Fibroblast of upper back skin (primary cell): ENCODE data around the gene PEAR1.

ENCODE experiments used
- DNase-seq: peaks from one replicate; pipeline ENCODE4 v3.0.0-alpha.2; 2013

Gene PEAR1, protein sequence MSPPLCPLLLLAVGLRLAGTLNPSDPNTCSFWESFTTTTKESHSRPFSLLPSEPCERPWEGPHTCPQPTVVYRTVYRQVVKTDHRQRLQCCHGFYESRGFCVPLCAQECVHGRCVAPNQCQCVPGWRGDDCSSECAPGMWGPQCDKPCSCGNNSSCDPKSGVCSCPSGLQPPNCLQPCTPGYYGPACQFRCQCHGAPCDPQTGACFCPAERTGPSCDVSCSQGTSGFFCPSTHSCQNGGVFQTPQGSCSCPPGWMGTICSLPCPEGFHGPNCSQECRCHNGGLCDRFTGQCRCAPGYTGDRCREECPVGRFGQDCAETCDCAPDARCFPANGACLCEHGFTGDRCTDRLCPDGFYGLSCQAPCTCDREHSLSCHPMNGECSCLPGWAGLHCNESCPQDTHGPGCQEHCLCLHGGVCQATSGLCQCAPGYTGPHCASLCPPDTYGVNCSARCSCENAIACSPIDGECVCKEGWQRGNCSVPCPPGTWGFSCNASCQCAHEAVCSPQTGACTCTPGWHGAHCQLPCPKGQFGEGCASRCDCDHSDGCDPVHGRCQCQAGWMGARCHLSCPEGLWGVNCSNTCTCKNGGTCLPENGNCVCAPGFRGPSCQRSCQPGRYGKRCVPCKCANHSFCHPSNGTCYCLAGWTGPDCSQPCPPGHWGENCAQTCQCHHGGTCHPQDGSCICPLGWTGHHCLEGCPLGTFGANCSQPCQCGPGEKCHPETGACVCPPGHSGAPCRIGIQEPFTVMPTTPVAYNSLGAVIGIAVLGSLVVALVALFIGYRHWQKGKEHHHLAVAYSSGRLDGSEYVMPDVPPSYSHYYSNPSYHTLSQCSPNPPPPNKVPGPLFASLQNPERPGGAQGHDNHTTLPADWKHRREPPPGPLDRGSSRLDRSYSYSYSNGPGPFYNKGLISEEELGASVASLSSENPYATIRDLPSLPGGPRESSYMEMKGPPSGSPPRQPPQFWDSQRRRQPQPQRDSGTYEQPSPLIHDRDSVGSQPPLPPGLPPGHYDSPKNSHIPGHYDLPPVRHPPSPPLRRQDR

DNA sequence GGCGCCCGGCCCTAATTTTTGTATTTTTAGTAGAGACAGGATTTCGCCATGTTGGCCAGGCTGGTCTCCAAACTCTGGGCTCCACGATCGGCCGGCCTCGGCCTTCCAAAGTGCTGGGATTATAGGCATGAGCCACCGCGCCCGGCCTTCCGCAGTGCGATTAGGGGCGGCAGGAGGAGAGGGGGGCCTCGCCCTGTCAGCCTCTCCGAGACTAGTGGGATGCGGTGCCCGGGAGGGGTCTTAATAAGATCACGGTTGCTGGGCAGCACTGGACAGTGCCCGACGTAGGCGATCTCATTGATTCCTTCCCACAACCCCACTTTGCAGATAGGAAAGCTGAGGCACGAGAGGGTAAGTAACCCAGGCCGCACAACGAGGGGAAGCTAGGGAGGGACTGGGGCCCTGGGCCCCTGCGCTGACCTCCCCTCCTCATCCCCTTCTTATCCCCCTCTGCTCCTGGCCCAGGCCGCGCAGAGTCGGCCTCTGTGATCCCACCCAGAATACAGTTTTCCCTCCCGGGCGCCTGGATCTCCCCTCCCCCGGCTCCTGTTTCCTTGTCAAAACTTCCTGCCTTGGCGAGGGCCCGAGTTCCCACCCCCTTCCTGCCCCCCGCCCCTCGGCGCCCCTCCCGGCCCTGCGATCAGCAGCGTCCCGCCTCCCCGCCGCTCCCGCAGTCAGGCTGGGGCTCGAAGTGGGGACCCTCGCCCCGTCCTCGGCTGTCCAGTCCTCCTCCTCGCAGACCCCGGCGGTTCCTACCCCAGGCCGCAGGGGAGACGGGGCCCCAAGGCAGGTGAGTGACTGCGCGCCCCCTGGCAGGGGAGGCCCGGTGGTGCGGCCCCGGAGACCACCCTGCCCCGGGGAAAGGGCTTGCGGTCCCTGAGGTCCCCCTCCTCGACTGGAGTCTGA is at the start of gene PEAR1:
Gene PEAR1, plus strand, starts transcription at position 671 of the 906 bp plus-strand sequence. CDS start 10,209 bp downstream, outside the sequence.
- peak; percentile 68 for DNase-seq

GRCh38 chr1:156844102-156844501 is 49.4 kb upstream of the PEAR1 start:
- DNase-seq, result no peak

DNA sequence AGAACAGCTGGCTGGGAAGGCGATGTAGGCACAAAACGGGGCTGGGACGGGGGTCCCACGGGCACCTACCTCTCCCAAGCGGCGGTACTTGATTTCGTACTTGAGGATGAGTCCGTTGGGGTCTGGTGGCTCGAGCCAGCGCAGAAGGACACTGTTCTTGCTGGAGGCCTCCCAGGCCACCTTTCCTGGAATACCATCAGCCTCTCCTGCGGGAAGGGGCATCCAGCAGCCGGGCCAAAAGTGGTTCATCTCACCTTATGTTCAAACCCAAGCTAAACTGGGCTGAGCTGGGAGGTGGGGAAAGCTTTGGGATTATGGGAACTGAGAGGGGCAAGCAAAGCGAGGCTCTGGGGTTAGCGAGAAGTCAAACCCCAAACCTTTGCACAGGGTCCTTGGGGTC is 48.9 kb upstream of the PEAR1 start:
- no peak for DNase-seq

GRCh38 chr1:156845055-156845952 is 48.2 kb upstream of the PEAR1 start:
- no peak for DNase-seq

GRCh38 chr1:156845953-156846545 is 47.5 kb upstream of the PEAR1 start:
- no peak for DNase-seq

GRCh38 chr1:156846643-156847042 is 46.9 kb upstream of the PEAR1 start:
- no peak for DNase-seq

DNA sequence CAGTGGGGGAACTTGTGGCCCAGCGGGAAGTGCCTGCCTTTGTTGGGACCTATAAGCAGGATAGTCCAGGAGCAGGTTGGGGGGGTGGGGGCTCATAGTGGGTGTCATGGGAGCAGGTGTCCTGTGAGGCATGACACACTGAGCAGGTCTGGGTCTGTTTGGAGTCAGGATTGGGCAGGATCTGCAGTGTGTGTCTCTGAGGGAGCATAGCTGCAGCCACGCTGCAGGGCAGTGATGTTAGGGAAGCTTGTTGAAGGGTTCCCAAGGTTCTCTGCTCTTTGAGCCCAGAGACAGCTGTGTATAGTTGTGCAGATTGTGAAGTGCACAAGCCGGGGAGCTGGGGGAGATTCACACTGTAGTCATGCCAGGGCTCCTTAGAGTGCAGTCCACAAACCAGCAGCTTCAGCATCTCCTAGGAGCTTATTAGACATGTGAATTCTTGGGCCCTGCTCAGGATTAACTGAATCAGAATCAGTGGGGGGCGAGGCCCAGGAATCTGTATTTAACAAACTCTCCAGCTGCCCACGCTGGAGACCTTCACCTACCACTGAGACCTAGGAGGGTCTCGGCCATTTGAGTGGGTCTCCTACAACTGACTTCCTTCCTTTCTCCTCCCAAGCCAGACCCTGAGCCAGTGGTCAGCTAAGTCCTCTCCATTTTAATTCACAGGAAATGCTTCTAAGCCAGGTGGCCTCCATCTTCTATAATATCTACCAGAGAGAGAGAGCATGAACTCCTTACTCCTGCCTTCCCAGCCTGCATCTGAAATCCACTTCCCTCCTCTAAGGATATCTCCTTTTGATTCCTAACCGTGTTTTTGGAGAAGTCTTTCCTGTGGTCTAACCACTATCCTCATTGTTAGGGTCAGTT is 45.7 kb upstream of the PEAR1 start:
- no peak for DNase-seq

DNA sequence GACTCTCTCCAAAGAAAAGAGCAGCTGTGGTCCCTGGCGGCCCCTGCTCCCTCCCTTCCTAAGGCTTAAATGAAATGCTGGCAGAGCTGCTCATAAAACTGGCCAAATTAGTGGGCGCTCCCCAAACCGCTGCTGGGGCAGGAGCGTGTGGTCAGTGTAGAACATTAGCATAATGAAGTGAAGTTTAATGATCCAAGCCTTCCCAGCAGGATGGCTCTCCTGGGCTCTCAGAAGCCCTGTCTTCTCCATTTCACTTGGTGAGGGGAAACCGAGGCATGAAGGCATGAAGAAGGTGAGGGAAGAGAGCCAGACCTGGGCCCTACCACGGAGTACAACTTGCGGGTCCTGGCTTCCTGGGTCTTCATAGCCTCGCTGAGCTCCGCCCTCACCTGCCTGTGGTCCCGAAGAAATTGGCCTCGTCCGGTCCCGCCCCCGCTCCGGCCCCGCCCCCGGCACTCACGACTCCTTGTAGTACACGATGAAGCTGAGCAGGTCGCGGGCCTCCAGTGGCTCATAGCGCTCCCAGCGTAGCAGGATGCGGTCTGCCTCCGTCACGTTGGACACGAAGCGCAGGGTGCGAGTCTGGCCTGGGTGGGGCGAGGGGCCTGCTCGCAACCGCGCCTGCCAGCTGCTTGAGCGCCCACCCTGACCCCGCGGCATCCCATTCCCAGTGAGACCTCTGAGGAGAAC is 44.9 kb upstream of the PEAR1 start:
- DNase-seq, result no peak

GRCh38 chr1:156849151-156849496 is 44.4 kb upstream of the PEAR1 start:
- no peak for DNase-seq

GRCh38 chr1:156851779-156852417 is 41.6 kb upstream of the PEAR1 start:
- DNase-seq, result no peak

- DNase-seq, result no peak
Measured at GRCh38 chr1:156852418-156852874, 41.1 kb upstream of the PEAR1 start.

DNA sequence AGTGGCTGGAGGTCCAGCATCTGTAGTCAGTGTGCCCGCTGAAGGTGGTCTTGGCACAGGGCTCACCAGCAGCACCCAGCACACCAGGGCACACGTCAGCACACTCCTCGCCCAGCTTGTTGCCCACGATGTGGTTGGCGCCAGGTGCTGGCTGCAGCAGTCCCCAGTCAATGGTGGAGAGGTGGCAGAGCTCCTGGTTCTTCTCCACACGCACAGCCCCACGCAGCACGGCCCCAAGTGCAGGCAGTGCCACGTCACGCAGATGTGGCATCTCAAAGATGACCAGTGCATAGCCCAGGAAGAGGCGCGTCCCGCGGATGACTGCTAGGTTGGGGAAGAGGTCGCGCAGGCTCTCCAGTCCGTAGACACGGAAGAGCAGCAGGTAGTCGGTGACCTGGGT is 39.8 kb upstream of the PEAR1 start:
- no peak for DNase-seq

GRCh38 chr1:156854634-156855033 is 38.9 kb upstream of the PEAR1 start:
- no peak for DNase-seq

- DNase-seq, result no peak
Measured at GRCh38 chr1:156856282-156856785, 37.2 kb upstream of the PEAR1 start.

DNA sequence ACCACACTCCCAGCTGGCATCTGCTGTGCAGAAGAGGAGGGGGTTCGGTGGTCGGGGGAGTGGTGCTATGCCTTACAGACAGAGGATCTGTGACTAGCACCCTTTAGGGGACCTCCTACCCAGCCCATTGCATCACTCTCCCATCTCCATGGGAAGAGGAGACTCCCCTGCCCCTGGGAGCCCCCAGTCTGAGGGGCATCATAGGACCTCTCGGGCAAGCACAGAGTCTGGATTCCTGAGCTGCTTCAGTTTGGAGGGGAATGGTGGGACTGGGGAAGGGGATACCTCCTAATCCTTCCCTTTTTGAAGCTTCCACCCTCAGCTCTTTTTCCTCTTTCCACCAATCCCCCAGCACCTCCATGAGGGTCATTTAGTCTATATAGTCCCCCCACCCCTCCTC is 36.0 kb upstream of the PEAR1 start:
- no peak for DNase-seq

GRCh38 chr1:156858555-156858956 is 35.0 kb upstream of the PEAR1 start:
- no peak for DNase-seq

DNA sequence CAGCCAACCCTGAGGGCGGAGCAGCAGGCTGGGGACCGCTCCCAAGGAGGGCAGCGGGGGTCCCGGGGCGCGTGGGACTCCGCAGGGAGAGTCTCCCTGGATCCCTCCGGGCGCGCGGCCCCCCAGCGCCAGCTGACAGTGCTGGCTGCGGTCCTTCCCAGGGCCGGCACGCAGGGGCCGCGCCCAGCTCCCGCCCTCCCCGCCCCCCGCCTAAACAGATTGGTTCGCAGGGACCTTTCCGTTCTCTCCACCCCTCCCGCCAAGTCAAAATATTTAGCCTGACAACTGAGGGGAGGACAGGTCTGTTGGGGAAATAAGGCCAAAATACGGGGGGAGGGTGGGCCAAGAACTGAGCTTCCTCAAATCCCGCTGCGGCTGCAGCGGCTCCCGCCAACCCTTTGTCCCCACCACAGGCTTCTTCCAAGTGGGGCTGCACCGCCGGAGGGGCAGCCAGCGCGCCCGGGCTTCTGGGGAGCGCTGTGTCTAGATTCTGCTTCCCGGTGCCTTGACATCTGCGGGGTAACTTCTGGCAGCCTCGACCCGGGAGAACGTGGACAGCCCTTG is 34.5 kb upstream of the PEAR1 start, which contains the start of gene INSRR:
Gene INSRR, minus strand, starts transcription at position 159 of the 564 bp plus-strand sequence. CDS start 496 bp downstream, outside the sequence.
- DNase-seq, result no peak

GRCh38 chr1:156859523-156860112 is 33.9 kb upstream of the PEAR1 start:
- no peak for DNase-seq
